IMR-90 (cell line): Measurements from ENCODE around the gene BPIFA1.

Source experiments
- BHLHE40 ChIP-seq: fragments of 150-350 bp; IDR thresholded peaks from 2 replicates; pipeline ENCODE4 v1.6.1; 2016; ENCODE audit warnings: mild to moderate bottlenecking, low read depth, low read length
- CEBPB ChIP-seq: IDR thresholded peaks from 2 replicates; pipeline ENCODE4 v1.6.1; 2012; ENCODE audit warnings: low read depth, low read length, improper control_type of control experiment
- MAZ ChIP-seq: IDR thresholded peaks from 2 replicates; pipeline ENCODE4 v1.6.1; 2012; ENCODE audit warnings: low read depth, mild to moderate bottlenecking, low read length, improper control_type of control experiment, moderate library complexity, borderline replicate concordance
- MXI1 ChIP-seq: IDR thresholded peaks from 2 replicates; pipeline ENCODE4 v1.6.1; 2012; ENCODE audit warnings: low read depth, mild to moderate bottlenecking, low read length, moderate library complexity, borderline replicate concordance
- POLR2A ChIP-seq: IDR thresholded peaks from 2 replicates; pipeline ENCODE4 v1.6.1; 2012; ENCODE audit warnings: mild to moderate bottlenecking, low read depth, low read length
- RAD21 ChIP-seq: IDR thresholded peaks from 2 replicates; pipeline ENCODE4 v1.6.1; 2012; ENCODE audit warnings: low read length, improper control_type of control experiment
- TF ChIP-seq, protein P1 (sequence below): conservative IDR thresholded peaks from 2 replicates; pipeline ENCODE4 v1.5.1; 2012; ENCODE audit warnings: mild to moderate bottlenecking, low read depth, low read length, improper control_type of control experiment

DNA sequence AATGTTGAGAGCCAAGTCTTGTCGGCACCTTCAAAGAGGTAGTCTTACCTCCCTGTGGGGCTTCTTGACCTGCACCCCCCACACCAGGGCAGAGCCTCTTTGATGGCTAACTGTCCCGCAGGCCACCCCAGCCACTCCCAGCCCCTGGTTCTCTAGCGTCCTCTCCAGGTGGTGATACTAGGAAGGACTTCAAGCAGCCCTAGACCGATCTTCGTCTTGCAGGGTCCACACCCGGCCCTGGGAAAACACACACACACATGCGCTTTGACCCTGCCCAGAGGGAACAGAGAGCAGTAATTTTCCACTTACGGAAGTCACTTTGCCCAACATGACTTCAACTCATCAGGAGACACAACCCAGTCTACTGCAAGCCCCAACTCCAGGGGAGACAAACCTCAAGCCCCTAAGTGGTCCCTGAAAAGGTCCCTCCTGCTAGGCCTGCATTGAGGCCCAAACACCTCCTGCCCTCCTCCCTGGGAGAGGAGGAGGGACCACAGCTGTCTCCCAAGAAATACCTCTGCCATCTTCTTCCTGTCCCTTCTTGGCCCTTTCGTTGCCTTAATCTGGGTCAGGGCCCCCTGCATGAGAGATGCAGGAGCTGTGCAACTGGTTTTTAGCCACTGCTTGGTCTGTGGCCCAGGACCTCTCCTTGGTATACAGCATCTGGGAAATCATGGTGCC is 44.3 kb downstream of the BPIFA1 start:
- TF ChIP-seq POLR2A (no peak), RAD21 (no peak), MAZ (no peak), MXI1 (no peak), BHLHE40 (no peak), CEBPB (no peak)
- TF ChIP-seq, protein P1, sequence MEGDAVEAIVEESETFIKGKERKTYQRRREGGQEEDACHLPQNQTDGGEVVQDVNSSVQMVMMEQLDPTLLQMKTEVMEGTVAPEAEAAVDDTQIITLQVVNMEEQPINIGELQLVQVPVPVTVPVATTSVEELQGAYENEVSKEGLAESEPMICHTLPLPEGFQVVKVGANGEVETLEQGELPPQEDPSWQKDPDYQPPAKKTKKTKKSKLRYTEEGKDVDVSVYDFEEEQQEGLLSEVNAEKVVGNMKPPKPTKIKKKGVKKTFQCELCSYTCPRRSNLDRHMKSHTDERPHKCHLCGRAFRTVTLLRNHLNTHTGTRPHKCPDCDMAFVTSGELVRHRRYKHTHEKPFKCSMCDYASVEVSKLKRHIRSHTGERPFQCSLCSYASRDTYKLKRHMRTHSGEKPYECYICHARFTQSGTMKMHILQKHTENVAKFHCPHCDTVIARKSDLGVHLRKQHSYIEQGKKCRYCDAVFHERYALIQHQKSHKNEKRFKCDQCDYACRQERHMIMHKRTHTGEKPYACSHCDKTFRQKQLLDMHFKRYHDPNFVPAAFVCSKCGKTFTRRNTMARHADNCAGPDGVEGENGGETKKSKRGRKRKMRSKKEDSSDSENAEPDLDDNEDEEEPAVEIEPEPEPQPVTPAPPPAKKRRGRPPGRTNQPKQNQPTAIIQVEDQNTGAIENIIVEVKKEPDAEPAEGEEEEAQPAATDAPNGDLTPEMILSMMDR: no peak
